HG03342 (cell line): Measurements from ENCODE around the gene SCAF4.
"Not testable (repeated sequence)": the region's sequence is repeated elsewhere in the genome, so short reads cannot be mapped to it uniquely, and the experiment has no call there.

ENCODE experiments used
- ATAC-seq: cut with Tn5 transposase; IDR thresholded peaks from one replicate; pipeline ENCODE4 v1.9.1; 2021; ENCODE audit warnings: mild to moderate bottlenecking, moderate library complexity; ENCODE audit not compliant: unreplicated experiment

Gene SCAF4, protein sequence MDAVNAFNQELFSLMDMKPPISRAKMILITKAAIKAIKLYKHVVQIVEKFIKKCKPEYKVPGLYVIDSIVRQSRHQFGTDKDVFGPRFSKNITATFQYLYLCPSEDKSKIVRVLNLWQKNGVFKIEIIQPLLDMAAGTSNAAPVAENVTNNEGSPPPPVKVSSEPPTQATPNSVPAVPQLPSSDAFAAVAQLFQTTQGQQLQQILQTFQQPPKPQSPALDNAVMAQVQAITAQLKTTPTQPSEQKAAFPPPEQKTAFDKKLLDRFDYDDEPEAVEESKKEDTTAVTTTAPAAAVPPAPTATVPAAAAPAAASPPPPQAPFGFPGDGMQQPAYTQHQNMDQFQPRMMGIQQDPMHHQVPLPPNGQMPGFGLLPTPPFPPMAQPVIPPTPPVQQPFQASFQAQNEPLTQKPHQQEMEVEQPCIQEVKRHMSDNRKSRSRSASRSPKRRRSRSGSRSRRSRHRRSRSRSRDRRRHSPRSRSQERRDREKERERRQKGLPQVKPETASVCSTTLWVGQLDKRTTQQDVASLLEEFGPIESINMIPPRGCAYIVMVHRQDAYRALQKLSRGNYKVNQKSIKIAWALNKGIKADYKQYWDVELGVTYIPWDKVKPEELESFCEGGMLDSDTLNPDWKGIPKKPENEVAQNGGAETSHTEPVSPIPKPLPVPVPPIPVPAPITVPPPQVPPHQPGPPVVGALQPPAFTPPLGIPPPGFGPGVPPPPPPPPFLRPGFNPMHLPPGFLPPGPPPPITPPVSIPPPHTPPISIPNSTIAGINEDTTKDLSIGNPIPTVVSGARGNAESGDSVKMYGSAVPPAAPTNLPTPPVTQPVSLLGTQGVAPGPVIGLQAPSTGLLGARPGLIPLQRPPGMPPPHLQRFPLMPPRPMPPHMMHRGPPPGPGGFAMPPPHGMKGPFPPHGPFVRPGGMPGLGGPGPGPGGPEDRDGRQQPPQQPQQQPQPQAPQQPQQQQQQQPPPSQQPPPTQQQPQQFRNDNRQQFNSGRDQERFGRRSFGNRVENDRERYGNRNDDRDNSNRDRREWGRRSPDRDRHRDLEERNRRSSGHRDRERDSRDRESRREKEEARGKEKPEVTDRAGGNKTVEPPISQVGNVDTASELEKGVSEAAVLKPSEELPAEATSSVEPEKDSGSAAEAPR

GRCh38 chr21:31731857-31732596 is at the start of gene SCAF4:
SCAF4 (minus strand) TSS chr21:31732118; CDS start chr21:31731692, 426 bp downstream.
- peak; percentile 79 for ATAC-seq

- no peak for ATAC-seq
Observed at GRCh38 chr21:31780944-31781343, 49.0 kb upstream of the SCAF4 start.

GRCh38 chr21:31778546-31778945 is 46.6 kb upstream of the SCAF4 start:
- no peak for ATAC-seq

- ATAC-seq, result no peak
Observed at GRCh38 chr21:31777857-31778256, 45.9 kb upstream of the SCAF4 start.

GRCh38 chr21:31774031-31774430 is 42.1 kb upstream of the SCAF4 start:
- no peak for ATAC-seq

- peak; percentile 89 for ATAC-seq
Observed at GRCh38 chr21:31772674-31773555, 41.0 kb upstream of the SCAF4 start.

DNA sequence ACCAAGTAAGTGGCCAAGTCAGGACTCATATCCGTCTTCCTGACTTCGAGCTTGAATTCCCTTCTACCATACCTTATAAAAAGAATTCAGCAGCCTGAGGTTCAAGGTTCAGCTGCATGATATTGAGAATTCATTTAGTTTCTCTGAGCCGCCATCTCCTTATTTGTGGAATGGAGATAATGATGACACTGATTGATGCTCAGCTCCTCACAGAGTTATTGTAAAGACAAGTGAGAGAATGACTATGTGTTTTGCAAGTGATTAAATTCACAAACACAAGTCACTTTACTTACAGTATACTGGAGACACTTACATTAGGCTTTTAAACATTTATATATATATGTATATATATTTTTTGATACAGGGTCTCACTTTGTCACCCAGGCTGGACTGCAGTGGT is 39.8 kb upstream of the SCAF4 start:
- ATAC-seq, result no peak

- no peak for ATAC-seq
Observed at GRCh38 chr21:31768710-31769109, 36.8 kb upstream of the SCAF4 start.

DNA sequence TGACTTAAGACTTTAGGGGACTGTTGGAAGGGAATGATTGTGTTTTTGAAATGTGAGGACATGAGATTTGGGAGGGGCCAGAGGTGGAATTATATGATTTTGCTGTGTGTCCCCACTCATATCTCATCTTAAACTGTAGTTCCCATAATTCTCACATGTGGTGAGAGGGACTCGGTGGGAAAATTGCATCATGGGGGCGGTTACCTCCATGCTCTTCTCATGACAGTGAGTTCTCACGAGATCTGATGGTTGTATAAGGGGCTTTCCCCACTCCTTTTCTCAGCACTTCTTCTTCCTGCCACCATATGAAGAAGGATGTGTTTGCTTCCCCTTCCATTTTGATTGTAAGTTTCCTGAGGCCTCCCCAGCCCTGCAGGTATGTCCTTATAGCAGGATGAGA is 35.0 kb upstream of the SCAF4 start:
- no peak for ATAC-seq

GRCh38 chr21:31765850-31766249 is 33.9 kb upstream of the SCAF4 start:
- not testable (repeated sequence) for ATAC-seq

DNA sequence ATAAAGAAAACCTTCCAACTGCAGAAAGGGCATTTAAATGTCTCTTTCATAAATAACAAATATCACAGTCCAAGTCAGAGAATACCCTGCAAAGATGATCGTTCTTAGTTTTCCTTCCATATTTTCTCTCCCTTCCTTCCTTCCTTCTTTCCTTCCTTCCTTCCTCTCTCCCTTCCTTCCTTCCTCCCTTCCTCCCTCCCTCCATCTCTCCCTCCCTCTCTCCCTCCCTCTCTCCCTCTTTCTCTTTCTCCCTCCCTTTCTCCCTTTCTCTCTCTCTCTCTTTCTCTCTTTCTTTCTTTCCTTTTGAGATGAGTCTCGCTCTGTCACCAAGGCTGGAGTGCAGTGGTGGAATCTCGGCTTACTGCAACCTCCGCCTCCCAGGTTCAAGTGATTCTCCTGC is 29.0 kb upstream of the SCAF4 start:
- ATAC-seq, result no peak

GRCh38 chr21:31756787-31757186 is 24.9 kb upstream of the SCAF4 start:
- ATAC-seq, result no peak

- no peak for ATAC-seq
Observed at GRCh38 chr21:31755027-31755426, 23.1 kb upstream of the SCAF4 start.

DNA sequence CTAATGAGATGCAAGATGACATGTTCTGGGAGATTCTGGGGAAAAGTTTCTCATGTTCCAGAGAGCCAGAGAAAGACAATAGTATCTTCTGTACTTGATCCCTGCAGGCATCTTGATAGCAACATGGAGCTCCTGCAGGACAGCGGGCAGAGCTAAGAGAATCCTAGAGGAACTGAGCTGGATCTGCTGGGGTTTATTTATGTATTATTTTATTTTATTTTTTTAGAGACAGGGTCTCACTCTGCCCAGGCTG is 22.7 kb upstream of the SCAF4 start:
- ATAC-seq, result no peak

DNA sequence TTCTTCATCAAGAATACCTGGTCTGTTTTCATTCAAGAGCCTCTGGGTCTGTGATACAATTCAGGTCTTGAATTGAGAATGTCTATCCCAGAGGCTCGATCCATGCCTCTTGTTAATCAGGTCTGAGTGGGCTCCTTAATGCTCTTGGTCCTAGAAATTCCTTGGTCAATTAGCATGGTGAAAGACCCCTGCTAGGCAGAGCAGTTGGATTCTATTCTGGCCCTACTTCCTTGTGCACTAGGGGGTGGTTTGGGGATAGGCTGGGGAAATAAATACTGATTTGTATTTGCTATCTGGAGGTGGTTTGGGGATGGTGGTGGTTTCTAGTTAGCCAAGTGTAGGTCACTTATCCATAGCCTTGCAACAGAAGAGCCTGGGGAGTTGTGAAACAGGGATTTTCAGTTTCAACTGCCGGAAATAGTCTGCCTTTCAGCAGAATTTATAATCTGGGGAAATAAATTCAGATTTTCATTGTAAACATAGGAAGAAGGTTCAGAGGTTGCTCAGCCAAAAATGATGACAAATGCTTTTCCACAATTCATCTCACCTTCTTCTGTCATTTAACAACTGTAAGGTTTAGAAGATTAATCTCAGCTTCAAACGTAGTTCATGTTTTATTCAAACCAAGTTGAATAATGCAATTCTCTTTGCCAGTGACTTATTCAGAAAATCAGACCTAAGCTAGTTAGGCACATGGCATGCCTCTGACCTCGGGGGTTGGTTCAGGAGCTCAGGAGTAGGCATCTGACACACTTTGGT is 22.2 kb upstream of the SCAF4 start:
- no peak for ATAC-seq

GRCh38 chr21:31752967-31753366 is 21.0 kb upstream of the SCAF4 start:
- ATAC-seq, result no peak

DNA sequence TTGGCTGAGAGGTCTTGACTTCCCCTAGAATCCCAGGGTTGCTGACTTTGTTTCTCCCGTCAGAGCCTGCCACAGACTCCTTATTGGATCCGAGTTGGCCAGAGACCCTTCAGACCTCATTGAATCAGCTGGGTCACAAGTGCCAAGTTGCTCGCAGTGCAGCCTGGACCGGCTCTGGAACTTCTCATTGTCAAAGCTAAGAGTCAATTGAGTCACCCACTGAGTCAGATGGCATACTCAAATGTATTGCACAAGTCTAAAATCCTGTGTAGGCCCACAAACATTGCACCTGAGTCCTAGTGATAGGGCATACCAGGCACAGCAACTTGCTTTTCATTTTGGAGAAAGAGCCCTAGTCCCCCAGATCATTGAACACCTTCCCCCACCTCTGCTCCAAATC is 20.4 kb upstream of the SCAF4 start:
- no peak for ATAC-seq

DNA sequence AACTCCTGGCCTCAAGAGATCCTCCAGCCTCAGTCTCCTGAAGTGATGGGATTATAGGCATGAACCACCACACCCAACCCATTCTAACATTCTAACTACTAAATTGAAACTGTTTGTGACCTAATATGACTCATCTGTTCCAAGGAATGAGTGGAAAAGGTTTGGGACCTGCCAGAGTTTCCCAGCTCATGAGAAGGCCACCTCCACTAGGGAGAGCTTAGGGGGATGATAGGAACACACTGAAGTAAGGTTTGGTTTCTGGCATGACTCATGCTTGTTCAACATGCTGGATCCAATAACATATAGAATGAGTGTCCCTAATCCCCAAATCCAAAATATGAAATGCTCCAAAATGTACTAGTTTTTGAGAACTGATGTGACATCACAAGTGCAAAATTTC is 18.9 kb upstream of the SCAF4 start:
- ATAC-seq, result no peak

DNA sequence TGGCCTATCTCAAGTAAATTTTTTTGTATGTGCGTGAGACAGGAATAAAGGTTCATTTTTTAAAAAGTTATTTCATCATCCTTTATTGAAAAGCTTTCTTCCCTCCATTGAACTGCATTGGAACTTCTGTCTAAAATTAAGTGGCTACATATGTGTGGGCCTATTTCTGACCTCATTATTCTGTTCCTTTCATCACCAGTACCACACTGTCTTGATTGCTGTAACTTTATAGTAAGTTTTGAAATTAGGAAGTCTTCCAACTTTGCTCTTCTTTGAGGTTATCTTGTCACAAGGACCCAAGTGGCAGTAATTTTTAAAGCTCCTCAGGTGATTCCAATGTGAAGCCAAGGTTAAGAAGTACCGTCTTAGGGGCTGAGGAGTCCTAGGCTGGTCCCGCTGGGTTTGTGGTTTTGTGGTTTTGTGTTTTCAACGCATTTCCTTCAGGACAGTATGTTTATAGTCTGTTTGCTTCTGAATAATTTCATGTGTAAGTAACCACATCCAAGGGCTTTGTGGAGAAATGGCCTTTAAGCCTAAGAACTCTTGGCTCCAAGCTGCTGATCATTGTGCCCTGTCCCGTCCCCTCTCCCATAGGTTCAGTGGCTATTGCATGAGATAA is 12.4 kb upstream of the SCAF4 start:
- no peak for ATAC-seq
